Activated T-helper 1 cell treated with anti-CD3 and anti-CD28 coated beads, Interleukin-12 subunit alpha, Interleukin-12 subunit beta, Interleukin-2, Interleukin-4 antibody, amounts not matched to agents 30 ng/mL and 10 ng/mL and 1 ng/mL, durations not matched to agents 14 hours and 24 hours and 36 hours (primary cell): ENCODE results near the gene MRTO4. TPM values are rescaled to one million over a fixed set of nuclear protein-coding genes. Genes with fewer than 3 reads are reported as not detected.
"Not testable (repeated sequence)": the region's sequence is repeated elsewhere in the genome, so short reads cannot be mapped to it uniquely, and the experiment has no call there.

Experiments used
- DNase-seq: peaks from one replicate; pipeline ENCODE4 v3.0.0; 2021; ENCODE audit warnings: low spot score
- H3K27ac Mint-ChIP-seq: one replicate; pipeline ENCODE4 v1.8.0; 2021; ENCODE audit warnings: mild to moderate bottlenecking, mixed read lengths
- H3K27me3 Mint-ChIP-seq: one replicate; pipeline ENCODE4 v1.8.0; 2022; ENCODE audit warnings: mild to moderate bottlenecking, moderate library complexity, mixed read lengths; ENCODE audit not compliant: insufficient read depth
- H3K36me3 Mint-ChIP-seq: one replicate; pipeline ENCODE4 v1.8.0; 2021; ENCODE audit warnings: low read depth, mixed read lengths
- H3K4me1 Mint-ChIP-seq: one replicate; pipeline ENCODE4 v1.8.0; 2021; ENCODE audit warnings: low read depth, mixed read lengths
- H3K4me3 Mint-ChIP-seq: one replicate; pipeline ENCODE4 v1.8.0; 2021; ENCODE audit warnings: mild to moderate bottlenecking, moderate library complexity, mixed read lengths
- H3K9me3 Mint-ChIP-seq: one replicate; pipeline ENCODE4 v1.8.0; 2021; ENCODE audit warnings: mixed read lengths
- intact Hi-C: fragments of 100-400 bp; cut with micrococcal nuclease; formaldehyde crosslinking; loops from one replicate; pipeline ENCODE4 v1.15.1; 2024
- total RNA-seq: library from RNA; stranded (reverse); gene quantifications from 2 replicates; pipeline ENCODE4 v1.2.3, GENCODE V29; 2022

The MRTO4 gene
- total RNA-seq, 1 donor from 2014 or later = 137 TPM

- intact Hi-C loops = no loop called here
- Mint-ChIP-seq H3K36me3 (peaks cover 44% of the 10 kb centered on the region), H3K27ac (no peak overlapping the region)
Measured at GRCh38 chr1:19232524-19232846, 19.1 kb upstream of the MRTO4 start.

GRCh38 chr1:19234224-19234623 is 17.4 kb upstream of the MRTO4 start:
- intact Hi-C loops = no loop called here
- Mint-ChIP-seq H3K9me3 (no peaks in the 10 kb centered on the region), H3K4me3 (no peak overlapping the region), H3K4me1 (no peaks in the 10 kb centered on the region), H3K27ac (peak overlapping the region; percentile 21), H3K36me3 (peaks cover 47% of the 10 kb centered on the region), H3K27me3 (no peaks in the 10 kb centered on the region)
- no peak for DNase-seq

More at GRCh38 chr1:19232524-19232846, 19.1 kb upstream of the MRTO4 start:
- Mint-ChIP-seq H3K9me3 (no peaks in the 10 kb centered on the region), H3K4me1 (no peaks in the 10 kb centered on the region), H3K4me3 (no peak overlapping the region), H3K27me3 (no peaks in the 10 kb centered on the region)
- no peak for DNase-seq

GRCh38 chr1:19239876-19240275 is 11.7 kb upstream of the MRTO4 start:
- Mint-ChIP-seq H3K36me3 (peaks cover 45% of the 10 kb centered on the region), H3K9me3 (no peaks in the 10 kb centered on the region), H3K27ac (no peak overlapping the region), H3K27me3 (no peaks in the 10 kb centered on the region), H3K4me1 (no peaks in the 10 kb centered on the region), H3K4me3 (no peak overlapping the region)
- intact Hi-C loops = loop anchor here (10.0 kb wide), 1 partner anchor 115 kb away; no protein-coding TSS in a partner anchor
- DNase-seq = no peak

- intact Hi-C loops = loop anchor here (1.0 to 10.0 kb wide), 4 partner anchors 10 to 357 kb away; partner anchors contain the start of genes EMC1 and MRTO4
Measured at GRCh38 chr1:19240673-19241538, 10.7 kb upstream of the MRTO4 start.

GRCh38 chr1:19250629-19251304 is 838 bp upstream of the MRTO4 start:
- no peaks in the 10 kb centered on the region for H3K27me3 Mint-ChIP-seq
- peaks cover 20% of the 10 kb centered on the region for H3K36me3 Mint-ChIP-seq
- peak overlapping the region; percentile 99 for H3K4me3 Mint-ChIP-seq
- H3K27ac Mint-ChIP-seq = peak overlapping the region; percentile 98
- no peaks in the 10 kb centered on the region for H3K9me3 Mint-ChIP-seq
- H3K4me1 Mint-ChIP-seq = peaks cover 22% of the 10 kb centered on the region
- DNase-seq = no peak
- intact Hi-C loops = loop anchor here (1.0 to 10.0 kb wide), 7 partner anchors 9 to 634 kb away; partner anchors contain the start of genes NBL1, OTUD3 and UBR4

More at GRCh38 chr1:19240673-19241538, 10.7 kb upstream of the MRTO4 start:
- peaks cover 45% of the 10 kb centered on the region for H3K36me3 Mint-ChIP-seq
- DNase-seq = peak; percentile 54
- H3K4me1 Mint-ChIP-seq = no peaks in the 10 kb centered on the region
- no peaks in the 10 kb centered on the region for H3K9me3 Mint-ChIP-seq
- no peaks in the 10 kb centered on the region for H3K27me3 Mint-ChIP-seq
- H3K27ac Mint-ChIP-seq = no peak overlapping the region
- no peak overlapping the region for H3K4me3 Mint-ChIP-seq

- Mint-ChIP-seq H3K27me3 (no peaks in the 10 kb centered on the region), H3K4me3 (no peak overlapping the region), H3K27ac (no peak overlapping the region), H3K36me3 (peaks cover 32% of the 10 kb centered on the region), H3K9me3 (no peaks in the 10 kb centered on the region), H3K4me1 (peaks cover 32% of the 10 kb centered on the region)
- intact Hi-C loops = loop anchor here (5.0 to 10.0 kb wide), 3 partner anchors 328 to 630 kb away; partner anchors contain the start of genes NBL1 and OTUD3
- DNase-seq = no peak
Measured at GRCh38 chr1:19254416-19254815, 2.8 kb downstream of the MRTO4 start.

GRCh38 chr1:19255288-19255687 is 3.7 kb downstream of the MRTO4 start:
- intact Hi-C loops = loop anchor here (10.0 kb wide), 1 partner anchor 630 kb away; the partner anchor contains the start of gene OTUD3
- H3K4me3 Mint-ChIP-seq = no peak overlapping the region
- no peaks in the 10 kb centered on the region for H3K27me3 Mint-ChIP-seq
- no peaks in the 10 kb centered on the region for H3K9me3 Mint-ChIP-seq
- peaks cover 30% of the 10 kb centered on the region for H3K36me3 Mint-ChIP-seq
- no peak for DNase-seq
- H3K27ac Mint-ChIP-seq = no peak overlapping the region
- H3K4me1 Mint-ChIP-seq = peaks cover 28% of the 10 kb centered on the region

- intact Hi-C loops = loop anchor here (10.0 kb wide), 1 partner anchor 628 kb away; the partner anchor contains the start of gene OTUD3
- not testable (repeated sequence) for DNase-seq, H3K4me3 Mint-ChIP-seq, H3K27me3 Mint-ChIP-seq, H3K9me3 Mint-ChIP-seq
- Mint-ChIP-seq H3K36me3 (peaks cover 24% of the 10 kb centered on the region), H3K27ac (peak overlapping the region; percentile 86), H3K4me1 (peaks cover 22% of the 10 kb centered on the region)
Measured at GRCh38 chr1:19256301-19256700, 4.7 kb downstream of the MRTO4 start.

- H3K4me1 Mint-ChIP-seq = peaks cover 22% of the 10 kb centered on the region
- intact Hi-C loops = loop anchor here (10.0 kb wide), 1 partner anchor 627 kb away; the partner anchor contains the start of gene OTUD3
Measured at GRCh38 chr1:19257178-19257914, 5.7 kb downstream of the MRTO4 start.

GRCh38 chr1:19258353-19258752 is 6.7 kb downstream of the MRTO4 start:
- Mint-ChIP-seq H3K4me3 (no peak overlapping the region), H3K4me1 (peaks cover 15% of the 10 kb centered on the region), H3K36me3 (peaks cover 18% of the 10 kb centered on the region), H3K27me3 (no peaks in the 10 kb centered on the region), H3K9me3 (no peaks in the 10 kb centered on the region), H3K27ac (no peak overlapping the region)
- DNase-seq = no peak
- intact Hi-C loops = loop anchor here (10.0 kb wide), 1 partner anchor 626 kb away; the partner anchor contains the start of gene OTUD3

More at GRCh38 chr1:19257178-19257914, 5.7 kb downstream of the MRTO4 start:
- Mint-ChIP-seq H3K9me3 (no peaks in the 10 kb centered on the region), H3K27ac (peak overlapping the region; percentile 86), H3K4me3 (peak overlapping the region; percentile 49), H3K36me3 (peaks cover 23% of the 10 kb centered on the region), H3K27me3 (no peaks in the 10 kb centered on the region)
- no peak for DNase-seq

GRCh38 chr1:19260211-19261138 is 8.9 kb downstream of the MRTO4 start:
- Mint-ChIP-seq H3K27me3 (no peaks in the 10 kb centered on the region), H3K27ac (no peak overlapping the region), H3K4me3 (no peak overlapping the region), H3K36me3 (peaks cover 12% of the 10 kb centered on the region), H3K9me3 (no peaks in the 10 kb centered on the region), H3K4me1 (peaks cover 10% of the 10 kb centered on the region)
- DNase-seq = no peak
- intact Hi-C loops = no loop called here
